HFF-Myc (cell line): ENCODE results near the gene MYO1G.
"Not testable (repeated sequence)": the region's sequence is repeated elsewhere in the genome, so short reads cannot be mapped to it uniquely, and the experiment has no call there.

Source experiments
- DNase-seq: peaks from one replicate; pipeline ENCODE4 v3.0.0-alpha.2; 2011; ENCODE audit warnings: low read depth; ENCODE audit errors: extremely low read depth
- H3K4me3 ChIP-seq: replicated peaks from 2 replicates; pipeline ENCODE4 v1.5.1; 2011; ENCODE audit warnings: low read depth, mild to moderate bottlenecking, control low read depth, low read length
- CTCF ChIP-seq: IDR thresholded peaks from 2 replicates; pipeline ENCODE4 v1.5.1; 2012; ENCODE audit warnings: mild to moderate bottlenecking, low read depth, low read length, control low read depth; ENCODE audit errors: missing control alignments

MYO1G gene

DNA sequence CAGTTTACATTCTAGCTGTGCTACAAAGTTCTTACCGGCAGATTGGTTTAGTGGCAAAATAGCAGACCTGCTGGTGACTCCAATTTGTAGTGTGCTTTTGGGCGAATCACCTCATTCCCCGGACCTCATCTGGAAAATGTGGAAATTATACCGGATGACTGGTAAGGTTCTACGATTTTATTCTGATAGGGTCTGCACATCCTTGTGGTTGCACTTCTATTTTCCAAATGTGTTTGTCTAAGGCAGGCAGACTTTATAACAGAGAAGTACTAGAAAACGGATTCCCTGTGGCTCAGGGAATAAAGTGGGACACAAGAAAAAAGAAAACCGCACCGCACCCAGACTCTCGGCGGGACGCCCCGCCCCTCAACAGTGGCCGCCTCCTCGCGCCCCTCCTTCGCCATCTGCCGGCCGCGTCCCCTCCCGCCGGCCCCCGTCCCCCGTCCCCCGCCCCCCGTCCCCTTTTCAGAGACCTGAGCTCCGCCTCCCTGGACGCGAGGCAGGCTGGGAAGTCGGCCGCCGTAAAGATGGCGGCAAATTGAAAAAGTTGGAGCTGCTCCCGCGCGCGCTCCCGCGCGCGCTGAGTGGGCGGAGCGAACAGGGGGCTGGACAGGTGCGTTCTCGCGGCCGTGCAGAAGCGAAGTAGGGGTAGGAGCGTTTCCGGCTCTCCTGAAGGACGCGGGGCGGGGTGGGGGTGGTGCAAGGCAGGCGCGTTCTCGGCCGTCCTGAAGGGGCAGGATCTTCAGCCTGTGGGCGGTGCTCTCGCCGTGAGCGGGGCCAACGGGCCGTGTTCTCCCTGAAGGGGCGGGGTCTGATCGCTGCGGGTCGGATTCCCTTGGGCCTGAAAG, 20.7 kb upstream of the MYO1G start:
- H3K4me3 ChIP-seq = peak overlapping the region; percentile 64
- no peak for TF ChIP-seq CTCF
- DNase-seq = peak; percentile 94

DNA sequence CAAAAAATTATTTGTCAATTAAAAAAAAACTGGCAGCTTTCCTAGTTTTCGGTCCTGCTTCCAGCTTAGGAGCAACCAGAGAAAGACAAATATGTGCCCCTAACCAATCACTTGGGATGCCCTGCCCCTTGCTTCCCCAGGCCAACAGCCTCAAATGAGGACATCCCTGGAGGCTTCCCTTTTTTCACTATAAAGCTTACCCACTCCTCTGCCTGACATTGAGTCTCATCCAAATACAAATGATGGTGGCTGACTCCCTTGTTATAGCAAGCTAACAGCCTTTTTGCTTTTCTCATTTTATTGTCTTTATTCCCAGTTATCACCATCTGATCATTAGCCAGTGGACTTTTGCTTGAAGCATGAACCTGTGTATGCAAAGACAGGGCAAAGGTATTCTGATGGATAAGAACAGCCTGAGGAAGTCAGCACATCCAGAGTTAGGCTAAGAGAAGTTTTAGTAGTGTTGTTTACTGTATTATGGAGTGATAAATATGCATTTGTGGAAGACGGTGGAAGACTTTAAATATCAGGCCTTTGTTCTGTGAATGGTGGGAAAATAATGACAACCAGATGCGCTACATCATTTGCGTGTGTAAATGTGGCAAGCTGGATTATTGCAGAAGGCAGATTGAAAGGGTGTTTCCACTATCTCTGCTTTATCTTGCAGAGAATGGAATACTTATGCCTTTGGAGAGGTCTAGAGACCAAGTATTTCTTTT, 19.5 kb upstream of the MYO1G start:
- peak overlapping the region; percentile 64; the same call in 1 of the 2 replicates for H3K4me3 ChIP-seq
- no peak for DNase-seq
- TF ChIP-seq CTCF = no peak

DNA sequence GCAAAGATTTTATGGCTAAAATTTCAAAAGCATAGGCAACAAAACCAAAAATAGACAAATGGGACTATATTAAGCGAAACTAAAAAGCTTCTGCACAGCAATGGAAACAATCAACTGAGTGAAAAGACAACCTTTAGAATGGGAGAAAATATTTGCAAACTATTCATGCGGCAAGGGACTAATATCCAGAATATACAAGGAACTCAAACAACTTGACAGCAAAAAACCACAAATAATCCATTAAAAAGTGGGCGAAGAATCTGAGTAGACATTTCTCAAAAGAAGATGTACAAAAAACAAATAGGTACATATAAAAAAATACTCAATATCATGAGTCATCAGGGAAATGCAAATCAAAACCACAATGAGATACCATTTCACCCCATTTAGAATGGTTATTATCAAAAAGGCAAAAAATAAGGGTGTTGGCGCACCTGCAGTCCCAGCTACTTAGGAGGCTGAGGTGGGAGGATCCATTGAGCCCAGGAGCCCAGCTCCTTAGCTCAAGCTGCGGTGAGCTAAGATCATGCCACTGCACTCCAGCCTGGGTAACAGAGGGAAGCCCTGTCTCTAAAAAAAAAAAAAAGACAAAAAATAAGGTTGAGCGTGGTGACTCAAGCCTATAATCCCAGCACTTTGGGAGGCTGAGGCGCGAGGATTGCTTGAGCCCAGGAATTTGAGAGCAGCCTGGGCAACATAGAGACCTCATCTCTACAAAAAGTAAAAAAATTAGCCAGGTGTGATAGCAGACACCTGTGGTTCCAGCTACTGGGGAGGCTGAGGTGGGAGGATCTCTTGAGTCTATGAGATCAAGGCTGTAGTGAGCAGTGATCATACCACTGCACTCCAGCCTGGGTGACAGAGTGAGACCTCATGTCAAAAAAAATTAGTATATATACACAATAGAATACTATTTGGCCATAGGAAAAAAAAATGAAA, 17.0 kb upstream of the MYO1G start:
- no peak for DNase-seq
- no peak for TF ChIP-seq CTCF
- H3K4me3 ChIP-seq = no peak overlapping the region

- no peak for TF ChIP-seq CTCF
- H3K4me3 ChIP-seq = no peak overlapping the region
- DNase-seq = no peak
These were observed 16.2 kb upstream of the MYO1G start for GRCh38 chr7:44994877-44995554.

DNA sequence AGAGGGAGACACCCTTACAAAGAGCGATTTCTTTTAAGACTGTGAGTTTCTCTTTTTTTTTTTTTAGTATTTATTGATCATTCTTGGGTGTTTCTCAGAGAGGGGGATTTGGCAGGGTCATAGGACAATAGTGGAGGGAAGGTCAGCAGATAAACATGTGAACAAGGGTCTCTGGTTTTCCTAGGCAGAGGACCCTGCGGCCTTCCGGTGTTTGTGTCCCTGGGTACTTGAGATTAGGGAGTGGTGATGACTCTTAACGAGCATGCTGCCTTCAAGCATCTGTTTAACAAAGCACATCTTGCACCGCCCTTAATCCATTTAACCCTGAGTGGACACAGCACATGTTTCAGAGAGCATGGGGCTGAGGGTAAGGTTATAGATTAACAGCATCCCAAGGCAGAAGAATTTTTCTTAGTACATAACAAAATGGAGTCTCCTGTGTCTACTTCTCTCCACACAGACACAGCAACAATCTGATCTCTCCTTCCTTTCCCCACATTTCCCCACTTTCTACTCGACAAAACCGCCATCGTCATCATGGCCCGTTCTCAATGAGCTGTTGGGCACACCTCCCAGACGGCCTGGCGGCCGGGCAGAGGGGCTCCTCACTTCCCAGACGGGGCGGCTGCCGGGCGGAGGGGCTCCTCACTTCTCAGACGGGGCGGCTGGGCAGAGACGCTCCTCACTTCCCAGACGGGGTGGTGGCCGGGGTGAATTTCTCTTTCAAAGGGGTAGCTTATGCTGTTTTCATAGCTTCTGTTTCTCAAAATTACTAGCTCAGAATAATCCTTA, 13.4 kb upstream of the MYO1G start:
- DNase-seq = not testable (repeated sequence)

GRCh38 chr7:44990109-44991023, 11.6 kb upstream of the MYO1G start:
- no peak overlapping the region for H3K4me3 ChIP-seq
- peak; percentile 53 for DNase-seq
- no peak for TF ChIP-seq CTCF

More for the DNA sequence above, 13.4 kb upstream of the MYO1G start:
- not testable (repeated sequence) for H3K4me3 ChIP-seq
